Mesenchymal stem cell (in vitro differentiated cells and primary cell): ENCODE data around the gene KASH5.

ENCODE experiments used
- DNase-seq: peaks from one replicate; pipeline ENCODE4 v3.0.0-alpha.2; 2013
- H2AFZ ChIP-seq: one replicate; pipeline ENCODE4 v1.6.1; 2013; ENCODE audit warnings: low read depth, mild to moderate bottlenecking, control low read depth, inconsistent platforms, low read length, moderate library complexity
- H2AK5ac ChIP-seq: 2 replicates; pipeline ENCODE4 v1.6.1; 2013; ENCODE audit warnings: low read length, moderate library complexity, mild to moderate bottlenecking, inconsistent platforms; ENCODE audit not compliant: severe bottlenecking
- H2BK120ac ChIP-seq: one replicate; pipeline ENCODE4 v1.6.1; 2013; ENCODE audit warnings: low read depth, mild to moderate bottlenecking, inconsistent platforms, low read length, moderate library complexity
- H2BK12ac ChIP-seq, 2 experiments: one replicate each; pipeline ENCODE4 v1.6.1; 2013; ENCODE audit warnings: inconsistent platforms in 2 of 2, low read length in 2 of 2, mild to moderate bottlenecking in 2 of 2, moderate library complexity in 2 of 2, control low read depth in 1 of 2
- H2BK15ac ChIP-seq: one replicate; pipeline ENCODE4 v1.6.1; 2013; ENCODE audit warnings: mild to moderate bottlenecking, low read depth, inconsistent platforms; ENCODE audit not compliant: poor library complexity, severe bottlenecking
- H2BK5ac ChIP-seq: 2 replicates; pipeline ENCODE4 v1.6.1; 2013; ENCODE audit warnings: low read depth, mild to moderate bottlenecking, low read length, control low read depth, inconsistent platforms; ENCODE audit not compliant: poor library complexity, severe bottlenecking
- H3K14ac ChIP-seq, 2 experiments: one replicate each; pipeline ENCODE4 v1.6.1; 2013; ENCODE audit warnings: inconsistent platforms in 2 of 2, low read length in 2 of 2, control low read depth in 1 of 2, mild to moderate bottlenecking in 1 of 2, moderate library complexity in 1 of 2
- H3K18ac ChIP-seq, 2 experiments: one replicate each; pipeline ENCODE4 v1.6.1; 2013; ENCODE audit warnings: inconsistent platforms in 2 of 2, low read length in 2 of 2, control low read depth in 1 of 2, low read depth in 1 of 2, mild to moderate bottlenecking in 1 of 2
- H3K23ac ChIP-seq, 2 experiments: one replicate each; pipeline ENCODE4 v1.6.1; 2013; ENCODE audit warnings: inconsistent platforms in 2 of 2, low read length in 2 of 2, mild to moderate bottlenecking in 2 of 2, moderate library complexity in 2 of 2, control low read depth in 1 of 2
- H3K27ac ChIP-seq: 2 replicates; pipeline ENCODE4 v1.5.1; 2013; ENCODE audit warnings: mild to moderate bottlenecking, moderate library complexity, low read length, control low read depth, inconsistent platforms; ENCODE audit not compliant: poor library complexity, severe bottlenecking
- H3K27me3 ChIP-seq, 2 experiments: 2 replicates each; pipeline versions ENCODE4 v1.6.1 to v1.7.0; 2013; ENCODE audit warnings: low read length in 2 of 2, mild to moderate bottlenecking in 2 of 2, moderate library complexity in 2 of 2, control low read depth in 1 of 2, inconsistent platforms in 1 of 2; ENCODE audit not compliant: control insufficient read depth in 1 of 2, insufficient read depth in 1 of 2
- H3K36me3 ChIP-seq, 2 experiments: 2 replicates each; pipeline versions ENCODE4 v1.6.1 to v1.7.0; 2013; ENCODE audit warnings: low read length in 2 of 2, control low read depth in 1 of 2, inconsistent platforms in 1 of 2, low read depth in 1 of 2, mild to moderate bottlenecking in 1 of 2; ENCODE audit not compliant: insufficient read depth in 2 of 2, control insufficient read depth in 1 of 2
- H3K4ac ChIP-seq, 2 experiments: one replicate each; pipeline ENCODE4 v1.6.1; 2013; ENCODE audit warnings: inconsistent platforms in 2 of 2, low read length in 2 of 2, mild to moderate bottlenecking in 2 of 2, moderate library complexity in 2 of 2, control low read depth in 1 of 2, low read depth in 1 of 2
- H3K4me1 ChIP-seq: 2 replicates; pipeline ENCODE4 v1.6.1; 2013; ENCODE audit warnings: low read depth, low read length, control low read depth; ENCODE audit not compliant: control insufficient read depth, insufficient read depth
- H3K4me2 ChIP-seq: 2 replicates; pipeline ENCODE4 v1.6.1; 2013; ENCODE audit warnings: low read length, mild to moderate bottlenecking, inconsistent platforms; ENCODE audit not compliant: poor library complexity, severe bottlenecking
- H3K4me3 ChIP-seq, 2 experiments: 2 replicates each; pipeline versions ENCODE4 v1.5.1 to v1.7.0; 2013; ENCODE audit warnings: low read length in 2 of 2, mild to moderate bottlenecking in 2 of 2, control low read depth in 1 of 2, low read depth in 1 of 2; ENCODE audit not compliant: insufficient read depth in 1 of 2
- H3K79me1 ChIP-seq: replicated peaks from 2 replicates; pipeline ENCODE4 v1.6.1; 2013; ENCODE audit warnings: mild to moderate bottlenecking, control low read depth, low read length, inconsistent platforms; ENCODE audit not compliant: poor library complexity, severe bottlenecking
- H3K9ac ChIP-seq: 2 replicates; pipeline ENCODE4 v1.7.0; 2013; ENCODE audit warnings: mild to moderate bottlenecking, low read length, moderate library complexity
- H3K9me3 ChIP-seq: 2 replicates; pipeline ENCODE4 v1.7.0; 2013; ENCODE audit warnings: mild to moderate bottlenecking, low read length; ENCODE audit not compliant: control insufficient read depth
- H4K8ac ChIP-seq: one replicate; pipeline ENCODE4 v1.6.1; 2013; ENCODE audit warnings: inconsistent platforms, mild to moderate bottlenecking, low read length, moderate library complexity
- H4K91ac ChIP-seq: one replicate; pipeline ENCODE4 v1.6.1; 2013; ENCODE audit warnings: mild to moderate bottlenecking, low read length, inconsistent platforms
- WGBS: methylation state at CpG from one replicate; pipeline ENCODE4 v1.1.7; 2013; ENCODE audit warnings: mixed read lengths; 5-methylcytosine and 5-hydroxymethylcytosine counted together

KASH5 gene

DNA sequence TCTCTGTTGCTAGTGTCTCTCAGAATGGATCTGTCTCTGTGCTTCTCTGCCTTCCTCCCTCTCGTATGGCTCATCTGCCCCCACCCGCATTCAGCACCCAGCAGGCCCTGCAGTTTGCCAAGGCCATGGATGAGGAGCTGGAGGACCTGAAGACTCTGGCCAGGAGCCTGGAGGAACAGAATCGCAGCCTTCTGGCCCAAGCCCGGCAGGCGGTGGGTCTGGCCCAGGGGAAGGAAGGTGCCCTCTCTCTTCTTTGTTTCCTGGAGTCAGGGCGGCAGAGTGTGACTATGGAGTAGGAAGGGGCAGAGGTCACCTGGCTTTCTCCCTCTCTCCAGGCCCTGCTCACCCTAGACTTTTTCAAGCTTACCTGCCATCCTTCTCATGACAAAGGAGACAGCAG lies 10.9 kb downstream of the KASH5 start:
- no peak overlapping the region for H3K27ac ChIP-seq
- 91% methylated on average over 5 of the region's 6 CpGs for WGBS
- H2BK120ac ChIP-seq, result no peak overlapping the region
- H2AFZ ChIP-seq, result no peak overlapping the region
- H2BK5ac ChIP-seq, result no peak overlapping the region
- no peak overlapping the region for H3K23ac ChIP-seq
- no peak overlapping the region for H2BK12ac ChIP-seq
- H3K4me3 ChIP-seq, result no peak overlapping the region
- H3K79me1 ChIP-seq, result no peaks in the 10 kb centered on the region
- H4K91ac ChIP-seq, result no peak overlapping the region
- H3K27me3 ChIP-seq, result peaks cover 8 to 61% of the 10 kb centered on the region in 2 experiments
- H3K14ac ChIP-seq, result no peak overlapping the region
- H3K9me3 ChIP-seq, result no peaks in the 10 kb centered on the region
- H3K18ac ChIP-seq, result no peak overlapping the region
- no peak overlapping the region for H2BK15ac ChIP-seq
- no peak overlapping the region for H3K9ac ChIP-seq
- H3K36me3 ChIP-seq, result no peaks in the 10 kb centered on the region
- H3K4me2 ChIP-seq, result no peak overlapping the region
- no peak overlapping the region for H3K4ac ChIP-seq
- H4K8ac ChIP-seq, result no peak overlapping the region
- DNase-seq, result no peak
- H2AK5ac ChIP-seq, result no peak overlapping the region
- H3K4me1 ChIP-seq, result peaks cover 18% of the 10 kb centered on the region

DNA sequence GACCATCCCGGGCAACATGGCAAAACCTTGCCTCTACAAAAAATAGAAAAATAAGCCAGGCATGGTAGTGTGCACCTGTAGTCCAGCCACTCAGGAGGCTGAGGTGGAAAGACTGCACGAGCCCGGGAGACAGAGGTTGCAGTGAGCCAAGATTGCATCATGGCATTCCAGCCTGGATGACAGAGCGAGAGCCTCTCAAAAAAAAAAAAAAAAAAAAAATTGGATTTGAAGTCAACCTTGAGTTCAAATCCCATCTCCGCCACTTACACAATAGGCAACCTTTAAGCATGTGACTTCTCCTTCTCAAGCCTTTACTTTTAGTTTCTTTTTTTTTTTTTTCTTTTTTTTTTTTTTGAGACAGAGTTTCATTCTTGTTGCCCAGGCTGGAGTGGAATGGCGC lies 12.0 kb downstream of the KASH5 start:
- H2AFZ ChIP-seq, result no peak overlapping the region
- no peak overlapping the region for H3K4ac ChIP-seq
- no peak overlapping the region for H3K18ac ChIP-seq
- H3K23ac ChIP-seq, result no peak overlapping the region
- WGBS, result 86% methylated on average over 5 of the region's 6 CpGs
- no peaks in the 10 kb centered on the region for H3K36me3 ChIP-seq
- H3K4me3 ChIP-seq, result no peak overlapping the region
- H4K91ac ChIP-seq, result no peak overlapping the region
- no peak overlapping the region for H3K4me2 ChIP-seq
- peaks cover 0 to 59% of the 10 kb centered on the region in 2 experiments for H3K27me3 ChIP-seq
- peaks cover 23% of the 10 kb centered on the region for H3K4me1 ChIP-seq
- H4K8ac ChIP-seq, result no peak overlapping the region
- no peak overlapping the region for H3K27ac ChIP-seq
- no peak overlapping the region for H2AK5ac ChIP-seq
- no peaks in the 10 kb centered on the region for H3K9me3 ChIP-seq
- H3K79me1 ChIP-seq, result no peaks in the 10 kb centered on the region
- no peak overlapping the region for H2BK15ac ChIP-seq
- no peak overlapping the region for H3K9ac ChIP-seq
- H3K14ac ChIP-seq, result no peak overlapping the region
- no peak overlapping the region for H2BK12ac ChIP-seq
- no peak for DNase-seq
- H2BK120ac ChIP-seq, result no peak overlapping the region
- no peak overlapping the region for H2BK5ac ChIP-seq

DNA sequence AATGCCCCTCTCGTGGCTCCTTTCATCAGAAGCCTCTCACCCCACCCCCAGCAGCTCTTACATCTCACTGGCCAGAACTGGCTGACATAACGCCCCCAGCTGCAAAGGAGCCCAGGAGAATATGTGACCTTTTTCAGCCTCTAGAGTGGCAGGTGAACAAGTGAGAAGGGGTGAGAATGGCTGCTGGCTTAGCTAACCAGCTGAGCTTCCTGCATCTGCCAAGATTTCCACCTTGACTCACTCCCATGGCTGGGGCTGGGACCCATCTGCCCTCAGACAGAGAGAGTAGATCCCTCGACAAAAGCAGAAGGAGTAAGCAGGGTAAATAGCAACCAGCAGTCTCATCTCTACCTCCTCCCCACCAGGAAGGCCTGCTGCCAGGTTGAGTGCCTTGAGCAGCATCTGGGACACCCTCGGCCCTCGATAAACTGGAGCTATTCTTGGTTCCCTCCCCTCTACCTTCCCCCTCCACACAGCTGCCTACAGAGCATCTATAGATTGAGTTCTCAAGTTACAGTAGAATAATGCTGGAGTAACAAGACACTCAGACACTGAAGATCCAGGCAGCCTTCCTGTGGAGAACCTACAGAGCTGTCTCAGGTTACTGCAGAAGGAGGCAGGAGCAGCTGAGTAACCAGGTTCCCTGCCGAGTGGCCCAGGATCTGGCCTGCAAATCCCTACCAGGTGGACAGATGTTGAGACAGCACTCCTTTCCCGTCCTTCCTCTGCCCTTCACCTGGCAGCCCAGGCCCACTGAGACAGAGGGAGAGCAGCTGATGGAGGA lies 15.5 kb downstream of the KASH5 start:
- Histone ChIP-seq H3K27ac (peak overlapping the region; percentile 80), H3K27me3 (peaks cover 0 to 47% of the 10 kb centered on the region in 2 experiments), H4K91ac (no peak overlapping the region), H3K4ac (no peak overlapping the region), H2BK12ac (no peak overlapping the region), H2BK5ac (no peak overlapping the region), H3K9me3 (no peaks in the 10 kb centered on the region), H2BK120ac (no peak overlapping the region), H2BK15ac (no peak overlapping the region), H2AK5ac (peak overlapping the region; percentile 38), H3K9ac (no peak overlapping the region), H3K23ac (no peak overlapping the region), H3K18ac (no peak overlapping the region), H3K4me3 (no peak overlapping the region), H4K8ac (no peak overlapping the region), H3K14ac (no peak overlapping the region), H3K79me1 (no peaks in the 10 kb centered on the region), H3K4me2 (no peak overlapping the region), H3K36me3 (no peaks in the 10 kb centered on the region), H2AFZ (no peak overlapping the region), H3K4me1 (peaks cover 20% of the 10 kb centered on the region)
- no peak for DNase-seq
- WGBS, result 5% methylated on average over 4 of the region's 7 CpGs

DNA sequence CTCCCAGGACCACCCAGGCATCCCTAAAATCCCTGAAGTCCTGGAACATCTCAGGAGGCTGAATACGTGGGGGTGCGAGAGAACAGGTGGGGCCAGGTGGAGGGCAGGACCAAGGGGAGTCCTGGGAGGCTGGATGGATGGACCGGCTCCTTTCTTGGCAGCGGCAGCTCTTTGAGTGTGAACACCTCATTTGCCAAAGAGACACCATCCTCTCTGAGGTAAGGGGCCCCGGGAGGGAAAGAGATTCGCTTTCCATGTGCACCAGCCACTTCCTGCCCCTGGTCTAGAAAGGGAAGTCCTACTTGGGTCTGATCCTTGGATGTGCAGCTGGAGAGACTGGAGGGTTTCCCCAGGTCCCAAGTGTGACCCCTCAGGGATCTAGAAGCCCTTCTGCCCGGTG lies 19.0 kb downstream of the KASH5 start:
- no peak overlapping the region for H3K4me3 ChIP-seq
- H2BK12ac ChIP-seq, result no peak overlapping the region
- H2AFZ ChIP-seq, result no peak overlapping the region
- H2BK5ac ChIP-seq, result no peak overlapping the region
- H3K4ac ChIP-seq, result no peak overlapping the region
- no peaks in the 10 kb centered on the region for H3K36me3 ChIP-seq
- H3K14ac ChIP-seq, result no peak overlapping the region
- no peak for DNase-seq
- H3K9ac ChIP-seq, result no peak overlapping the region
- H3K4me2 ChIP-seq, result no peak overlapping the region
- peaks cover 0 to 50% of the 10 kb centered on the region in 2 experiments for H3K27me3 ChIP-seq
- 84% methylated on average over 6 of the region's 7 CpGs for WGBS
- no peak overlapping the region for H3K27ac ChIP-seq
- H2AK5ac ChIP-seq, result no peak overlapping the region
- no peaks in the 10 kb centered on the region for H3K79me1 ChIP-seq
- no peak overlapping the region for H4K8ac ChIP-seq
- H3K4me1 ChIP-seq, result peaks cover 29% of the 10 kb centered on the region
- H4K91ac ChIP-seq, result no peak overlapping the region
- no peak overlapping the region for H3K18ac ChIP-seq
- H2BK120ac ChIP-seq, result no peak overlapping the region
- no peak overlapping the region for H3K23ac ChIP-seq
- H2BK15ac ChIP-seq, result no peak overlapping the region
- no peaks in the 10 kb centered on the region for H3K9me3 ChIP-seq
